Stimulated activated CD4-positive, alpha-beta T cell treated with anti-CD3 and anti-CD28 coated beads, TNF-alpha, amount 100 ng/mL, for 1 hour (primary cell): ENCODE measurements around the gene DHTKD1.

Source experiments
- DNase-seq, 3 donors: peaks; one replicate each; pipeline ENCODE4 v3.0.0-alpha.2; 2020; ENCODE audit warnings: low read depth in 3 of 3, low spot score in 1 of 3

DHTKD1 gene

GRCh38 chr10:12068449-12069269 is at the start of gene DHTKD1:
Gene DHTKD1 (plus strand): TSS chr10:12068954. CDS start chr10:12069034, 80 bp downstream.
- peak; percentile 93 to 99 (median 95) for DNase-seq

GRCh38 chr10:12019283-12019971 is 49.3 kb upstream of the DHTKD1 start:
- no peak for DNase-seq

GRCh38 chr10:12020574-12020973 is 48.2 kb upstream of the DHTKD1 start:
- DNase-seq = no peak

- DNase-seq = no peak
Observed at GRCh38 chr10:12022580-12023257, 46.0 kb upstream of the DHTKD1 start.

GRCh38 chr10:12025591-12025990 is 43.2 kb upstream of the DHTKD1 start:
- no peak for DNase-seq

- DNase-seq = no peak
Observed at GRCh38 chr10:12027539-12027938, 41.2 kb upstream of the DHTKD1 start.

GRCh38 chr10:12031404-12031803 is 37.4 kb upstream of the DHTKD1 start:
- DNase-seq = no peak

- no peak for DNase-seq
Observed at GRCh38 chr10:12036073-12036655, 32.6 kb upstream of the DHTKD1 start.

GRCh38 chr10:12041766-12042408 is 26.9 kb upstream of the DHTKD1 start:
- no peak for DNase-seq

GRCh38 chr10:12042409-12042796 is 26.4 kb upstream of the DHTKD1 start:
- DNase-seq = peak in 2 of 3 donors; percentile 13 to 40

GRCh38 chr10:12042797-12043651 is 25.7 kb upstream of the DHTKD1 start, which contains the start of gene UPF2:
Gene UPF2 (minus strand): TSS chr10:12042809. CDS start chr10:12035423, 7,386 bp downstream.
- peak; percentile 95 to 98 (median 96) for DNase-seq

- no peak for DNase-seq
Observed at GRCh38 chr10:12045596-12045995, 23.2 kb upstream of the DHTKD1 start.

GRCh38 chr10:12048547-12048946 is 20.2 kb upstream of the DHTKD1 start:
- DNase-seq = no peak

GRCh38 chr10:12050528-12050927 is 18.2 kb upstream of the DHTKD1 start:
- DNase-seq = no peak

GRCh38 chr10:12051241-12051640 is 17.5 kb upstream of the DHTKD1 start:
- DNase-seq = no peak

- no peak for DNase-seq
Observed at GRCh38 chr10:12055732-12056131, 13.0 kb upstream of the DHTKD1 start.

GRCh38 chr10:12056748-12057147 is 12.0 kb upstream of the DHTKD1 start:
- no peak for DNase-seq

- DNase-seq = no peak
Observed at GRCh38 chr10:12061124-12061523, 7.6 kb upstream of the DHTKD1 start.

GRCh38 chr10:12062754-12063482 is 5.8 kb upstream of the DHTKD1 start:
- no peak for DNase-seq
